CD4-positive, alpha-beta T cell (primary cell): Measurements from ENCODE around the gene CLEC5A. TPM values are rescaled to one million over a fixed set of nuclear protein-coding genes. Genes with fewer than 3 reads are reported as not detected.
A peak's percentile ranks its signal among the peaks of the same experiment; 100 is the strongest.
"Not testable (repeated sequence)": the region's sequence is repeated elsewhere in the genome, so short reads cannot be mapped to it uniquely, and the experiment has no call there.

Experiments used
- ATAC-seq: fragments of 200-7000 bp; cut with Tn5 transposase; one replicate; pipeline ENCODE4 v1.10.0; 2022; ENCODE audit warnings: mild to moderate bottlenecking; ENCODE audit not compliant: poor library complexity
- CTCF ChIA-PET: fragments of 350-600 bp; sonication (Branson Sonifier 250); formaldehyde crosslinking; loops from one replicate; lab custom pipeline; 2021; ENCODE audit warnings: antibody characterized with exemption, inconsistent platforms; lab: Charles Lee
- POLR2A ChIA-PET: fragments of 350-600 bp; sonication (Branson Sonifier 250); formaldehyde crosslinking; loops from one replicate; lab custom pipeline; 2021; ENCODE audit warnings: antibody characterized with exemption, inconsistent platforms; lab: Charles Lee
- DNase-seq, 14 experiments: peaks; one replicate each; pipeline ENCODE4 v3.0.0-alpha.2; 2013 to 2020; ENCODE audit warnings: mixed read lengths in 2 of 14
- H3K27ac ChIP-seq, 2 donors: one replicate each; pipeline versions ENCODE4 v1.5.1 to v1.7.0; 2013; ENCODE audit warnings: low read length in 2 of 2, low read depth in 1 of 2, mild to moderate bottlenecking in 1 of 2
- H3K27me3 ChIP-seq, 2 experiments: 1 replicate in 1 of 2; 2 replicates in 1 of 2; pipeline versions ENCODE4 v1.6.1 to v1.7.0; 2013; ENCODE audit warnings: low read length in 2 of 2, control low read depth in 1 of 2, mild to moderate bottlenecking in 1 of 2, moderate library complexity in 1 of 2; ENCODE audit not compliant: insufficient read depth in 2 of 2, control insufficient read depth in 1 of 2
- H3K36me3 ChIP-seq: one replicate; pipeline ENCODE4 v1.6.1; 2013; ENCODE audit warnings: low read length, control low read depth; ENCODE audit not compliant: insufficient read depth
- H3K4me1 ChIP-seq: one replicate; pipeline ENCODE4 v1.6.1; 2013; ENCODE audit warnings: low read length, control low read depth; ENCODE audit not compliant: insufficient read depth
- H3K4me3 ChIP-seq: one replicate; pipeline ENCODE4 v1.5.1; 2013; ENCODE audit warnings: mild to moderate bottlenecking, low read length, moderate library complexity
- H3K9me3 ChIP-seq, 2 experiments: 1 replicate in 1 of 2; 2 replicates in 1 of 2; pipeline versions ENCODE4 v1.6.1 to v1.7.0; 2013; ENCODE audit warnings: low read length in 2 of 2, mild to moderate bottlenecking in 2 of 2, control low read depth in 1 of 2, moderate library complexity in 1 of 2; ENCODE audit not compliant: control insufficient read depth in 1 of 2, insufficient read depth in 1 of 2
- H3K27ac Mint-ChIP-seq: one replicate; pipeline ENCODE4 v1.8.0; 2020; ENCODE audit warnings: mixed read lengths
- H3K27me3 Mint-ChIP-seq: one replicate; pipeline ENCODE4 v1.8.0; 2021; ENCODE audit warnings: mixed read lengths
- H3K36me3 Mint-ChIP-seq: one replicate; pipeline ENCODE4 v1.8.0; 2021; ENCODE audit warnings: low read depth, mixed read lengths
- H3K4me1 Mint-ChIP-seq: one replicate; pipeline ENCODE4 v1.8.0; 2021; ENCODE audit warnings: low read depth, mixed read lengths
- H3K4me3 Mint-ChIP-seq: one replicate; pipeline ENCODE4 v1.8.0; 2020; ENCODE audit warnings: mild to moderate bottlenecking, mixed read lengths
- H3K9me3 Mint-ChIP-seq: one replicate; pipeline ENCODE4 v1.8.0; 2020; ENCODE audit warnings: mixed read lengths
- intact Hi-C, 2 experiments: fragments of 100-400 bp; cut with DNase I in 1 of 2; cut with micrococcal nuclease in 1 of 2; formaldehyde crosslinking; loops; one replicate each; pipeline versions ENCODE4 v1.15.1 to v1.9.0; 2023 to 2025; cut with DNase I, micrococcal nuclease
- total RNA-seq, 174 experiments: library from RNA in 2 of 174; stranded (reverse) in 2 of 174; gene quantifications; one replicate each; pipeline ENCODE4 v1.2.3 and lab custom pipeline; 2021 to 2026
- TF ChIP-seq, protein P1 (sequence below): fragments of 200-600 bp; IDR thresholded peaks from one replicate; pipeline ENCODE4 v1.8.0; 2022; ENCODE audit warnings: antibody characterized with exemption, mild to moderate bottlenecking

The CLEC5A gene
- total RNA-seq, 2 experiments from 2014 or later, result not detected

- no peak for ATAC-seq
- no peaks in the 10 kb centered on the region for H3K36me3 Mint-ChIP-seq
- no peak overlapping the region for H3K4me3 Mint-ChIP-seq
- H3K4me1 Mint-ChIP-seq, result no peaks in the 10 kb centered on the region
- intact Hi-C loops, result no loop called here
- H3K27me3 Mint-ChIP-seq, result peaks cover 6% of the 10 kb centered on the region
- no peak overlapping the region for H3K4me3 ChIP-seq
- no peaks in the 10 kb centered on the region for H3K27me3 ChIP-seq
- H3K27ac Mint-ChIP-seq, result no peak overlapping the region
- H3K9me3 Mint-ChIP-seq, result peaks cover 2% of the 10 kb centered on the region
- TF ChIP-seq, protein P1, sequence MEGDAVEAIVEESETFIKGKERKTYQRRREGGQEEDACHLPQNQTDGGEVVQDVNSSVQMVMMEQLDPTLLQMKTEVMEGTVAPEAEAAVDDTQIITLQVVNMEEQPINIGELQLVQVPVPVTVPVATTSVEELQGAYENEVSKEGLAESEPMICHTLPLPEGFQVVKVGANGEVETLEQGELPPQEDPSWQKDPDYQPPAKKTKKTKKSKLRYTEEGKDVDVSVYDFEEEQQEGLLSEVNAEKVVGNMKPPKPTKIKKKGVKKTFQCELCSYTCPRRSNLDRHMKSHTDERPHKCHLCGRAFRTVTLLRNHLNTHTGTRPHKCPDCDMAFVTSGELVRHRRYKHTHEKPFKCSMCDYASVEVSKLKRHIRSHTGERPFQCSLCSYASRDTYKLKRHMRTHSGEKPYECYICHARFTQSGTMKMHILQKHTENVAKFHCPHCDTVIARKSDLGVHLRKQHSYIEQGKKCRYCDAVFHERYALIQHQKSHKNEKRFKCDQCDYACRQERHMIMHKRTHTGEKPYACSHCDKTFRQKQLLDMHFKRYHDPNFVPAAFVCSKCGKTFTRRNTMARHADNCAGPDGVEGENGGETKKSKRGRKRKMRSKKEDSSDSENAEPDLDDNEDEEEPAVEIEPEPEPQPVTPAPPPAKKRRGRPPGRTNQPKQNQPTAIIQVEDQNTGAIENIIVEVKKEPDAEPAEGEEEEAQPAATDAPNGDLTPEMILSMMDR, result no peak
- CTCF ChIA-PET, result no interaction called here
- no peaks in the 10 kb centered on the region for H3K4me1 ChIP-seq
- no peak overlapping the region for H3K27ac ChIP-seq
- POLR2A ChIA-PET, result no interaction called here
- DNase-seq, result peak in 1 of 14 experiments; percentile 3
- no peaks in the 10 kb centered on the region for H3K9me3 ChIP-seq
- no peaks in the 10 kb centered on the region for H3K36me3 ChIP-seq
These were observed 31.2 kb downstream of the CLEC5A start for GRCh38 chr7:141915565-141915964.

GRCh38 chr7:141911391-141911790 is 35.4 kb downstream of the CLEC5A start:
- POLR2A ChIA-PET, result no interaction called here
- Mint-ChIP-seq H3K4me3 (no peak overlapping the region), H3K27me3 (peaks cover 18% of the 10 kb centered on the region), H3K27ac (no peak overlapping the region), H3K36me3 (no peaks in the 10 kb centered on the region), H3K9me3 (no peaks in the 10 kb centered on the region), H3K4me1 (no peaks in the 10 kb centered on the region)
- ATAC-seq, result no peak
- TF ChIP-seq, protein P1, result no peak
- peaks cover 0 to 2% of the 10 kb centered on the region in 2 experiments for H3K27me3 ChIP-seq
- no peaks in the 10 kb centered on the region for H3K4me1 ChIP-seq
- no peak overlapping the region for H3K4me3 ChIP-seq
- CTCF ChIA-PET, result no interaction called here
- DNase-seq, result no peak
- H3K27ac ChIP-seq, result no peak overlapping the region
- intact Hi-C loops, result no loop called here
- H3K36me3 ChIP-seq, result no peaks in the 10 kb centered on the region
- H3K9me3 ChIP-seq, result no peaks in the 10 kb centered on the region

GRCh38 chr7:141906285-141906684 is 40.5 kb downstream of the CLEC5A start:
- Histone ChIP-seq H3K4me3 (no peak overlapping the region), H3K4me1 (no peaks in the 10 kb centered on the region), H3K9me3 (no peaks in the 10 kb centered on the region), H3K27me3 (peaks cover 0 to 2% of the 10 kb centered on the region in 2 experiments), H3K36me3 (no peaks in the 10 kb centered on the region), H3K27ac (no peak overlapping the region)
- H3K4me1 Mint-ChIP-seq, result no peaks in the 10 kb centered on the region
- H3K4me3 Mint-ChIP-seq, result no peak overlapping the region
- CTCF ChIA-PET, result no interaction called here
- intact Hi-C loops, result no loop called here
- DNase-seq, result no peak
- TF ChIP-seq, protein P1, result no peak
- peaks cover 18% of the 10 kb centered on the region for H3K27me3 Mint-ChIP-seq
- no peak overlapping the region for H3K27ac Mint-ChIP-seq
- H3K36me3 Mint-ChIP-seq, result no peaks in the 10 kb centered on the region
- no peak for ATAC-seq
- POLR2A ChIA-PET, result no interaction called here
- H3K9me3 Mint-ChIP-seq, result no peaks in the 10 kb centered on the region

DNA sequence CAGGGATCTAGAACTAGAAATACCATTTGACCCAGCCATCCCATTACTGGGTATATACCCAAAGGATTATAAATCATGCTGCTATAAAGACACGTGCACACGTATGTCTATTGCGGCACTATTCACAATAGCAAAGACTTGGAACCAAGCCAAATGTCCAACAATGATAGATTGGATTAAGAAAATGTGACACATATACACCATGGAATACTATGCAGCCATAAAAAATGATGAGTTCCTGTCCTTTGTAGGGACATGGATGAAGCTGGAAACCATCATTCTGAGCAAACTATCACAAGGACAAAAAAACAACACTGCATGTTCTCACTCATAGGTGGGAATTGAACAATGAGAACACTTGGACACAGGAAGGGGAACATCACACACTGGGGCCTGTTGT is 47.4 kb downstream of the CLEC5A start:
- H3K27ac ChIP-seq, H3K4me3 Mint-ChIP-seq, POLR2A ChIA-PET, CTCF ChIA-PET, H3K36me3 ChIP-seq, H3K27me3 Mint-ChIP-seq, intact Hi-C loops, H3K36me3 Mint-ChIP-seq, H3K9me3 ChIP-seq, ATAC-seq, H3K27ac Mint-ChIP-seq, H3K4me3 ChIP-seq, DNase-seq, H3K4me1 ChIP-seq, H3K9me3 Mint-ChIP-seq, H3K27me3 ChIP-seq, H3K4me1 Mint-ChIP-seq: not testable (repeated sequence)
